Renal cortical epithelial cell (primary cell): Measurements from ENCODE around the gene TTI1. TPM values are rescaled to one million over a fixed set of nuclear protein-coding genes. Genes with fewer than 3 reads are reported as not detected.

ENCODE experiments used
- DNase-seq: peaks from one replicate; pipeline ENCODE4 v3.0.0-alpha.2; 2011; ENCODE audit warnings: low read depth
- total RNA-seq: library from RNA; depleted of rRNA; stranded (reverse); fragments of >200 nt; gene quantifications from 2 replicates; pipeline ENCODE4 v1.2.3, GENCODE V29; 2014

Gene TTI1
- total RNA-seq, 1 donor from 2014 or later, result 20.6 TPM

DNA sequence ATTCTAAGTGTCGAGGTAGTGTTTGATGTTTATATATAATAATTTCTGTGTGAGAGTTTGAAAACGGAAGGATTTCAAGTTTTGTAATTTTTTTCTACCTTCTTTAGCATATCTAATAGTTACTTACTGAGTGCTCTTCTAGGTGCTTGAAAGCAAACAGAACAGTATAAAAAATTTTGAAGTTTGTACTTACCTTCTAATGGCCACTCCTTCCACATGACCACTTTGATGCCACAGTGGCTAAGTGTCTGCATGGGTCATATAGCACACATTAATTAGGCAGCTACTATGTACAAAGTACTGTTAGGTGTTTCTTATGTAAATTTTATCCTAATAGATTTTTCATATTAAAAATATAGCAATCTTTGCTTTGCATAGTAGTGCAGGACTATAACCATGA, 21.4 kb upstream of the TTI1 start:
- DNase-seq, result no peak

GRCh38 chr20:38052870-38053269, 19.6 kb upstream of the TTI1 start:
- DNase-seq, result no peak

GRCh38 chr20:38050686-38051085, 17.4 kb upstream of the TTI1 start:
- peak; percentile 33 for DNase-seq

DNA sequence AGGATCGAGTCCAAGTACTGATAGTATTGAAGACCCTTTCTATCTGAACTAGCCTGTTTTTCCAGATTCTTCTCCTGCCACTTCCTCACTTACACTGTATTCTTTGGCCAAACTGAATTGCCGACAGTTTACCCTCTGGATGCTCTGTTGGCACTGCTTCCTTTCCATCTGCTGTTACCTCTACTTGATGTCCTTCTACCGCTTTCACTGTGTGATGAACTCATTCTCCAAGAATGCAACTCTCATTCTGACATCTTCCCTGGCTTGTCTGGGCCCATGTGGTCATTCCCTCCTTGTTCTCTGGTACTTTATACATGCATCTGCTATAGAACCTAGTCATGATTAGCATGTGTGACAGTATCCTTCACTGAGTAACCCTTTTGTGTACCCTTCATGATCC, 16.5 kb upstream of the TTI1 start:
- peak; percentile 70 for DNase-seq

GRCh38 chr20:38046572-38046971, 13.3 kb upstream of the TTI1 start:
- DNase-seq, result no peak

DNA sequence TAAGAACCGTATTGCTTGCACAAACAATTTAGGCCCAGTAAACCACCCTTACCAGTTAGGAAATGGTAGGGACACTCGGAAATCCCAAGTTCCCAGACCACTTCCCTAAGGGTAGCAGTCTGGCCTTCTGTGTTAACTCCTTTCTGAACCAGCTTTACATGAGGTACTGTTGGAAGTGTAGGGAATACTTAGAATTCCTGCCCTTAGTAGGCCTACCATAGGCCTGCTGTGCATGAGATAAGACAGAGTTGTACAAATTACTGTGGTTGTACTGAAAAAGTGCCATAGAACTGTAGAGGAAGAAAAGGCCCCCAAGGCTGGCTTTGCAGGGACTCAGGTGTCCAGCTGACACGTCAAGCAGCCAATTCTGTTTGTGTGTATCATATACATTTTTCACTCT, 11.4 kb upstream of the TTI1 start:
- DNase-seq, result no peak

- DNase-seq, result peak; percentile 84
These were observed 10.4 kb upstream of the TTI1 start for GRCh38 chr20:38043512-38044300.

- no peak for DNase-seq
These were observed 7.0 kb upstream of the TTI1 start for GRCh38 chr20:38040276-38040675.

DNA sequence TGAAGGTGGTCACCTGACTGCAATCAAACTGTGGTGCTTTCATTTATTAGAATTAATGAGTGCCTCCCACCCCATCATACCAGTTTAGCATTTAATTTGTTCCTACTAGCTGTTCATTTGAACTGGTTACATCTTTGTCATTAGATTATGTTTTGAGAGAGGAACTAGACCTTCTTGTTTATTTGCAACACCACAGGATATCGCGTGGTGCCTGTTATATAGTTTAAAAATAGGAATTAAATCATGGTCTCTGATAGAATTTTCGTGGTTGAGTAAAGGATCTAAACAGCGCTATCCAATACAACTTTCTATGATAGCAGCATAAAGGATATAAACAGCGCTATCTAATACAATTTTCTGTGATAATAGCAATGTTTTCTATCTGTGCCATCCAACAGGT, 3.1 kb upstream of the TTI1 start:
- DNase-seq, result no peak

DNA sequence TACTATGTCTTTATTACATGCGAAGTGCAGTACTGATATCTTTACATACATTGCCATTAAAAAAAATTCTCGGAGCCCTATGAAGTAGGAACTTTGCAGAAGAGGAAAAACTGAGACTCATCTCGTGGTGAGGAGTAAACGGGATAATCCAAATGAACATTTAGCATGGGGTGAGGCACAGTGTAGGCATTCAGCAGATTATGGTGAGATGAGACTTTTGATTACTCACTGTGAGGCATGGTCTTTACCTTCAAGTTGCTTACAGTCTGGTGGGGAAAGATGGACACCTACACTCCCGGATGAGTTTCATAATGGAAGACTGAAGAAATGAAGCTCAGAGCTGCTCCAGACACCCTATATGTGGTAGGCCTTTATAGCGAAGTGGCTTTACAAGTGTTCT, 1.7 kb upstream of the TTI1 start:
- no peak for DNase-seq

DNA sequence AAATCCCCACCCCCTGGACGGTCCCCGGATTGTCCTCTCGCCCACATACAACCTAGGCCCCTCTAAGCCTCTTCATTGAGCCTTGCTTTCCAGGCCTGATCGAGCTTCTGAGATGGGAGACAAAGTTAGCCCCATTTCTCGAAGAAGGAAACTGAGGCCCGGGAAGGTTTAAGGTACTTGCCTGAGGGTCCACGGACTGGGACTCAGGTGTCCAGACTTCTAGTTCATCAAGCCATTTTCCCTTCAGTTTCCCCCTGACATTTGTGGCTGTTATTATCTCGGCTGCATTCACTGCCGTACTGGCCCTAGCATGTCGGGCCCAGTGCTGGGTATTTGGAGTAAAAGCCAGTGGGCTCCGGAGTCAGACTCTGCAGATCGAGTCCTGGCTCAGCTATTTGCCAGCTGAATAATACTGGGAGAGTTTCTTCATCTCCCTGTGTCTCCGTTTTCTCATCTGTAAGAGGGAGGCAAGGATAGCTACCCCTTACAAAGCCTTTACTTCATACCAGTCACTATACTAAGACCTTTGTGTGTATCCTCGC, 923 bp upstream of the TTI1 start:
- DNase-seq, result no peak

DNA sequence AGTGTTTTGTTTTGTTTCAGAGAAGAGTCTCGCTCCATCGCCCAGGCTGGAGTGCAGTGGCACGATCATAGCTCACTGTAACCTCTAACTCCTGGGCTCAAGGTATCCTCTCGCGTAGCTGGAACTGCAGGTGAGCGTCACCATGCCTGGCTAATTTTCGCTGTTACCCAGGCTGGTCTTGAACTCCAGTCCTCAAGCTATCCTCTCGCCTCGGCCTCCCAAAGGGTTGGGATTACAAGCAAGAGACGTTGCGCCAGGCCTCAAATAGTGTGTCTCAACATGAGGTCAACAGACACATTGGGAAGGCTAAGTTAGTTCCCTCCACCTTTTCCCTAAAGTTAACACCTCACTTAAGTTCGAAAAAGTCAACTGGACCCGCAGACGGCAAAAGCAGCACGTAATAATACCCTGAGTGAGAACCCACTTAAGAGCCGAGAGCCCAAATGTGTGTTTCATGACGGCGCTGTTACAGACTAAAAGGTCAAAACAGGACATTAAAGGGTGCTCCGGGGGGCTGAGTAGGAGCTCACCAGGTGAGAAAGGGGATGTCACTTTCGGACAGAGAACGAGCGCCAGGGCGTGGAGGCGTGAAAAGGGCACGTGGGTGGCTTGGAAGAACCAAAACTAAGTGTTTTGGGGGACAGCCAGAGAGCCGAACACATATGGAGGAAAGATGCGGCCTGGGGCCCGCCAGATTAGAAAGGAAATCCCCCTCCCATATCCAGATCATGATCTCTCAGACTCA, 499 bp downstream of the TTI1 start:
- DNase-seq, result no peak

- DNase-seq, result no peak
These were observed 1.3 kb downstream of the TTI1 start for GRCh38 chr20:38031957-38032356.

- no peak for DNase-seq
These were observed 3.8 kb downstream of the TTI1 start for GRCh38 chr20:38029453-38029852.

GRCh38 chr20:38024496-38024895, 8.8 kb downstream of the TTI1 start:
- no peak for DNase-seq

GRCh38 chr20:38023181-38024001, 9.9 kb downstream of the TTI1 start:
- DNase-seq, result peak; percentile 93

- peak; percentile 49 for DNase-seq
These were observed 12.0 kb downstream of the TTI1 start for GRCh38 chr20:38021087-38021772.

DNA sequence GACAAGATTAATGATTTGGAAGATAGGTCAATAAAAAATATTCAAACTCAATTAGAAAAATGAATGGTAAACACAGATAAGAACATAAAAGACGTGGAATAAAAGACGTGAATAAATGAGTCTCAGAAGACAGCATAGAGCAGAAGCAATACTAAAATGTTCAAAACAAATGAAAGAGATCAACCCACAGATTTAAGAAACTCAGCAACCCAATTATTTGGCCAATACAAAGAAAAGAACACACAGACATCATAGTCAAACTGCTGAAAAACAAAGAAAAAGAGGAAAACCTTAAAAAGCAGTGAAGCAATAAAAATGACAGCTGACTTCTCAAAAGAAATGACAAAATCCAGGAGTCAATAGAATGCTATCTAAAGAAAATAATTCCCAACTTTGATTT, 14.9 kb downstream of the TTI1 start:
- no peak for DNase-seq

GRCh38 chr20:38017959-38018358, 15.3 kb downstream of the TTI1 start:
- no peak for DNase-seq

DNA sequence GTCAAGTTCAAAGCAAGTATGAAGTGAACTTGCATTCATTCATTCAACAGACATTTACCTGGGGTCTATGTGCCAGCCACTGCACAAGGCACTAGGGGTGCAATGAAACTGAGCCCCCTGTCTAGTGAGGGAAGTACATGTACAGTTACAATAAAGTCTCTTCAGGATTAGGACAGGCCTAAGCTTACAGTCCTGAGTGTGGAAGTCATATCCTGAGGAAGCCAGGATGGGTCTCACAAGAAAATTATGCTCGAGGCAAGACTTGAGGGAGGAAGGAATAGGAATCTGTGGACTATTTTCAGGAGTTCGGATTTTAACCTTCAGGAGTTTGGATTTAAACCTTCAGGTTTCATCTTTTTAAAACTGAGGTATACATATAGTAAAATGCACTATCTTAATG, 19.4 kb downstream of the TTI1 start:
- DNase-seq, result no peak

DNA sequence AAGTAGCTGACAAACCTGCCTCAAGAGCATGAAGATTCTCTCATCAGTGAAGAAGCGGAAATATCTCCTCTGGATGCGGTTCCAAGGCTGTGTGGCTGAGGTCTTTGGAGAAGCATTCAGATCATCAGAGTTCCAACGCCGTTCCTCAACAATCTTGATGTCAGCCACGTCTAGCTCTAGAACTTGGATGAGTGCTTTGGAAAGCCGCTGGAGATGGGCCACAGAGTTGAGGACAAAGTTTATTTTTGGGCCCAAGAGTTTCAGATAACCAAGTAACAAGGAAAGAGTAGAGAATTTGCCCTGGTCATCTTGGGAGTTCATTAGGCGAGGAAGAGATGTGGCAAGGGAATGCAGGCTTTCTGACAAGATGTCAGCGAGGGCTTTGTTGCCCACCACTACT, 20.9 kb downstream of the TTI1 start:
- DNase-seq, result no peak

- no peak for DNase-seq
These were observed 21.6 kb downstream of the TTI1 start for GRCh38 chr20:38011696-38012095.
